ENCODE results near the gene TRMT112. TPM values are rescaled to one million over a fixed set of nuclear protein-coding genes. Genes with fewer than 3 reads are reported as not detected.
A peak's percentile ranks its signal among the peaks of the same experiment; 100 is the strongest.

Gene TRMT112
- total RNA-seq, 1 donor from 2014 or later: 149 TPM

DNA sequence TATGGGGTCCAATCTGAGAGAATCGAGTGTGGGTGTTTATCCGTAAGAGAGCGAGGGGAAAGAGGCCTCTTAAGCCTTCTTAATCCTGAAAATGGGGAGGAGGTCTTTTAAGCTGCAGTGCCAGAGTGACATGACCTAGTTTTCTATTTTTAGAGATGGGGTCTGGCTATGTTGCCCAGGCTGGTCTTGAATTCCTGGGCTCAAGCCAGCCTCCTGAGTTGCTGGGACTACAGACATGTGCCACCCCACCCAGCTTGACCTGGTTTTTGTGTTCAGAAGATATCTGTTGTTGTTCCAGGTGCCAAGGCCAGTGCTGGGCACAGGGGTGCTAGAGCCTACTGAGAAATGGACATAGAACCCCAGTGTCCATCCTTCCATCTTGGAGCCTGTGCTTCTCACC lies 34.3 kb downstream of the TRMT112 start:
- H3K36me3 Mint-ChIP-seq (ENCODE audit: insufficient read depth): peaks cover 7% of the 10 kb centered on the region
- H3K27me3 Mint-ChIP-seq: no peaks in the 10 kb centered on the region
- no peaks in the 10 kb centered on the region for H3K9me3 Mint-ChIP-seq (ENCODE audit: low read depth)
- TF ChIP-seq CTCF (IDR thresholded peaks at IDR 0.05; ENCODE audit: unreplicated experiment): no peak
- H3K4me3 Mint-ChIP-seq (ENCODE audit: low read depth): peak overlapping the region; percentile 80
- no peak for DNase-seq (ENCODE audit: low spot score, unreplicated experiment)
- H3K4me1 Mint-ChIP-seq (ENCODE audit: low read depth): peaks cover 7% of the 10 kb centered on the region
- H3K27ac Mint-ChIP-seq: no peak overlapping the region

- no peak for TF ChIP-seq CTCF (IDR thresholded peaks at IDR 0.05; ENCODE audit: unreplicated experiment)
- no peak overlapping the region for H3K27ac Mint-ChIP-seq
- no peak overlapping the region for H3K4me3 Mint-ChIP-seq (ENCODE audit: low read depth)
Observed at GRCh38 chr11:64281957-64282770, 35.2 kb downstream of the TRMT112 start.

GRCh38 chr11:64278576-64279190 lies 38.7 kb downstream of the TRMT112 start:
- H3K27me3 Mint-ChIP-seq: no peaks in the 10 kb centered on the region

More at GRCh38 chr11:64281957-64282770, 35.2 kb downstream of the TRMT112 start:
- no peaks in the 10 kb centered on the region for H3K9me3 Mint-ChIP-seq (ENCODE audit: low read depth)
- peaks cover 7% of the 10 kb centered on the region for H3K36me3 Mint-ChIP-seq (ENCODE audit: insufficient read depth)
- no peaks in the 10 kb centered on the region for H3K27me3 Mint-ChIP-seq
- no peak for DNase-seq (ENCODE audit: low spot score, unreplicated experiment)
- peaks cover 7% of the 10 kb centered on the region for H3K4me1 Mint-ChIP-seq (ENCODE audit: low read depth)

GRCh38 chr11:64276653-64277431 lies 40.5 kb downstream of the TRMT112 start:
- H3K4me1 Mint-ChIP-seq (ENCODE audit: low read depth): peaks cover 2% of the 10 kb centered on the region
- no peaks in the 10 kb centered on the region for H3K9me3 Mint-ChIP-seq (ENCODE audit: low read depth)
- TF ChIP-seq CTCF (IDR thresholded peaks at IDR 0.05; ENCODE audit: unreplicated experiment): no peak
- H3K27ac Mint-ChIP-seq: no peak overlapping the region
- DNase-seq (ENCODE audit: low spot score, unreplicated experiment): no peak
- no peak overlapping the region for H3K4me3 Mint-ChIP-seq (ENCODE audit: low read depth)
- H3K36me3 Mint-ChIP-seq (ENCODE audit: insufficient read depth): peaks cover 7% of the 10 kb centered on the region
- no peaks in the 10 kb centered on the region for H3K27me3 Mint-ChIP-seq

More at GRCh38 chr11:64278576-64279190, 38.7 kb downstream of the TRMT112 start:
- Mint-ChIP-seq H3K4me1 (ENCODE audit: low read depth) (no peaks in the 10 kb centered on the region), H3K27ac (no peak overlapping the region), H3K36me3 (ENCODE audit: insufficient read depth) (peaks cover 7% of the 10 kb centered on the region), H3K4me3 (ENCODE audit: low read depth) (no peak overlapping the region), H3K9me3 (ENCODE audit: low read depth) (no peaks in the 10 kb centered on the region)
- TF ChIP-seq CTCF (IDR thresholded peaks at IDR 0.05; ENCODE audit: unreplicated experiment): no peak
- no peak for DNase-seq (ENCODE audit: low spot score, unreplicated experiment)

DNA sequence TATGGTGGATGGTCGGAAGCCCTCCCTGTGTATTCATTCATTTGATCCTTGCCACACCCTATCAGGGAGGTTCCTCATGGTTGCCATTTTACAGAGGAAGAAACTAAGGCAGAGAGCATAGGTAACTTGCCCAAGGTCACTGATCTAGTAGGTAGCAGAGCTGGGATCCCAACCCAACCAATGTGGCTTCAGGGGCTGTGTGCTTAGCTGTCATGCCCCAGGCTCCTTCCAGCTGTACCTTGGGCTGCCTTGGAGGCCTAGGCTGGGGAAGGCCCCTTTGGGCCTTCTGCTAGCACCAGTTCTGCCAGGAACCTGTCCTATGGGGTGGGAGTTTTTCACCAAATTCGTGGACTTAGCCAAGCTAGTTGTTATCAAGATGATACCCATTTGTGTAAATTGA lies 41.5 kb downstream of the TRMT112 start:
- no peak for DNase-seq (ENCODE audit: low spot score, unreplicated experiment)
- Mint-ChIP-seq H3K9me3 (ENCODE audit: low read depth) (no peaks in the 10 kb centered on the region), H3K27me3 (no peaks in the 10 kb centered on the region), H3K4me1 (ENCODE audit: low read depth) (peaks cover 4% of the 10 kb centered on the region), H3K36me3 (ENCODE audit: insufficient read depth) (peaks cover 7% of the 10 kb centered on the region), H3K4me3 (ENCODE audit: low read depth) (no peak overlapping the region), H3K27ac (no peak overlapping the region)
- TF ChIP-seq CTCF (IDR thresholded peaks at IDR 0.05; ENCODE audit: unreplicated experiment): no peak

All from progenitor cell of endocrine pancreas (in vitro differentiated cells).